IMR-90 (cell line): ENCODE measurements around the gene WNT4. TPM values are rescaled to one million over a fixed set of nuclear protein-coding genes. Genes with fewer than 3 reads are reported as not detected.

Source experiments
- ATAC-seq: fragments of 200-7000 bp; cut with Tn5 transposase; 2 replicates; pipeline ENCODE4 v1.9.1; 2020; ENCODE audit warnings: low read depth, mild to moderate bottlenecking, moderate library complexity
- BruUV-seq: library from RNA; stranded (reverse); fragments of 400-500 nt; replicated peaks from 2 replicates; lab custom pipeline; 2021; lab: Mats Ljungman, UMichigan
- CTCF ChIA-PET: fragments of 300-600 bp; formaldehyde crosslinking; extraction: SDS; loops from one replicate; lab custom pipeline; 2021; ENCODE audit warnings: antibody characterized with exemption; lab: Yijun Ruan, JAX
- POLR2A ChIA-PET: fragments of 300-600 bp; sonication (Branson Sonifier 250); formaldehyde crosslinking; loops from one replicate; lab custom pipeline; 2022; ENCODE audit warnings: antibody characterized with exemption; ENCODE audit not compliant: unreplicated experiment; lab: Charles Lee
- DNase-seq: peaks from one replicate; pipeline ENCODE4 v3.0.0; 2013
- H2AFZ ChIP-seq: replicated peaks from 2 replicates; pipeline ENCODE3; 2013; ENCODE audit warnings: low read length, mild to moderate bottlenecking; ENCODE audit not compliant: poor library complexity
- H2AK5ac ChIP-seq: 2 replicates; pipeline ENCODE4 v1.6.1; 2013; ENCODE audit warnings: low read depth, low read length, inconsistent platforms
- H2AK9ac ChIP-seq: replicated peaks from 2 replicates; pipeline ENCODE3; 2013; ENCODE audit warnings: mild to moderate bottlenecking, low read depth, low read length, moderate library complexity; ENCODE audit not compliant: poor library complexity
- H2BK120ac ChIP-seq: 2 replicates; pipeline ENCODE4 v1.6.1; 2013; ENCODE audit warnings: low read depth, low read length, inconsistent platforms
- H2BK15ac ChIP-seq: 3 replicates; pipeline ENCODE4 v1.6.1; 2013; ENCODE audit warnings: low read depth, low read length, inconsistent platforms
- H2BK20ac ChIP-seq: 2 replicates; pipeline ENCODE4 v1.6.1; 2013; ENCODE audit warnings: low read depth, mild to moderate bottlenecking, inconsistent platforms, low read length, moderate library complexity
- H2BK5ac ChIP-seq: 2 replicates; pipeline ENCODE4 v1.6.1; 2013; ENCODE audit warnings: mild to moderate bottlenecking, low read depth, low read length, inconsistent platforms; ENCODE audit not compliant: poor library complexity, severe bottlenecking
- H3K14ac ChIP-seq: replicated peaks from 2 replicates; pipeline ENCODE4 v1.6.1; 2013; ENCODE audit warnings: low read depth, low read length, inconsistent platforms
- H3K18ac ChIP-seq: 2 replicates; pipeline ENCODE4 v1.6.1; 2013; ENCODE audit warnings: low read depth, low read length, control low read depth
- H3K23ac ChIP-seq: 2 replicates; pipeline ENCODE4 v1.6.1; 2013; ENCODE audit warnings: low read depth, low read length, inconsistent platforms
- H3K27ac ChIP-seq: 2 replicates; pipeline ENCODE4 v1.5.1; 2013; ENCODE audit warnings: mild to moderate bottlenecking, control low read depth, low read length; ENCODE audit not compliant: insufficient read depth
- H3K27me3 ChIP-seq: 2 replicates; pipeline ENCODE4 v1.6.1; 2013; ENCODE audit warnings: low read length; ENCODE audit not compliant: control insufficient read depth, insufficient read depth
- H3K36me3 ChIP-seq: 2 replicates; pipeline ENCODE4 v1.6.1; 2013; ENCODE audit warnings: low read length, mixed read lengths; ENCODE audit not compliant: control insufficient read depth, insufficient read depth
- H3K4ac ChIP-seq: 2 replicates; pipeline ENCODE4 v1.6.1; 2013; ENCODE audit warnings: low read depth, low read length, inconsistent platforms
- H3K4me1 ChIP-seq: 2 replicates; pipeline ENCODE4 v1.6.1; 2013; ENCODE audit warnings: low read length, mixed read lengths; ENCODE audit not compliant: control insufficient read depth, insufficient read depth
- H3K4me2 ChIP-seq: 2 replicates; pipeline ENCODE4 v1.6.1; 2013; ENCODE audit warnings: low read depth, mild to moderate bottlenecking, control low read depth, low read length, moderate library complexity
- H3K4me3 ChIP-seq: 2 replicates; pipeline ENCODE4 v1.5.1; 2013; ENCODE audit warnings: low read depth, mild to moderate bottlenecking, control low read depth, low read length, moderate library complexity; ENCODE audit not compliant: insufficient read depth
- H3K56ac ChIP-seq: 2 replicates; pipeline ENCODE4 v1.6.1; 2013; ENCODE audit warnings: low read length, inconsistent platforms; ENCODE audit not compliant: insufficient read depth; ENCODE audit errors: extremely low read depth
- H3K79me1 ChIP-seq, 2 experiments: 2 replicates each; pipeline ENCODE4 v1.6.1; 2013; ENCODE audit warnings: low read length in 2 of 2, inconsistent platforms in 1 of 2, low read depth in 1 of 2
- H3K9ac ChIP-seq: 2 replicates; pipeline ENCODE4 v1.6.1; 2013; ENCODE audit warnings: low read depth, low read length, control low read depth
- H3K9me1 ChIP-seq: 2 replicates; pipeline ENCODE4 v1.6.1; 2013; ENCODE audit warnings: low read length, inconsistent platforms; ENCODE audit not compliant: insufficient read depth
- H3K9me3 ChIP-seq: 2 replicates; pipeline ENCODE4 v1.6.1; 2013; ENCODE audit warnings: low read length; ENCODE audit not compliant: control insufficient read depth, insufficient read depth
- H4K20me1 ChIP-seq: 2 replicates; pipeline ENCODE4 v1.6.1; 2013; ENCODE audit warnings: low read length, inconsistent platforms; ENCODE audit not compliant: insufficient read depth
- H4K5ac ChIP-seq: 2 replicates; pipeline ENCODE4 v1.6.1; 2013; ENCODE audit warnings: mild to moderate bottlenecking, low read depth, low read length, control low read depth
- H4K8ac ChIP-seq, 2 experiments: 2 replicates each; pipeline ENCODE4 v1.6.1; 2013; ENCODE audit warnings: low read depth in 2 of 2, low read length in 2 of 2, control low read depth in 1 of 2, inconsistent platforms in 1 of 2
- H4K91ac ChIP-seq: 2 replicates; pipeline ENCODE4 v1.6.1; 2013; ENCODE audit warnings: low read depth, low read length, inconsistent platforms; ENCODE audit not compliant: insufficient read depth
- BHLHE40 ChIP-seq: fragments of 150-350 bp; IDR thresholded peaks from 2 replicates; pipeline ENCODE4 v1.6.1; 2016; ENCODE audit warnings: mild to moderate bottlenecking, low read depth, low read length
- MXI1 ChIP-seq: IDR thresholded peaks from 2 replicates; pipeline ENCODE4 v1.6.1; 2012; ENCODE audit warnings: low read depth, mild to moderate bottlenecking, low read length, moderate library complexity, borderline replicate concordance
- RCOR1 ChIP-seq: IDR thresholded peaks from 2 replicates; pipeline ENCODE4 v1.6.1; 2012; ENCODE audit warnings: mild to moderate bottlenecking, low read length, improper control_type of control experiment; ENCODE audit not compliant: insufficient replicate concordance
- RFX5 ChIP-seq: IDR thresholded peaks from 2 replicates; pipeline ENCODE4 v1.8.0; 2012; ENCODE audit warnings: low read depth, mild to moderate bottlenecking, low read length, moderate library complexity
- WGBS, 2 experiments: methylation state at CpG; one replicate each; pipeline versions ENCODE4 v1.1.5 to v1.1.7; 2013; ENCODE audit warnings: missing lambda C conversion rate in 2 of 2; ENCODE audit not compliant: insufficient read length in 1 of 2; ENCODE audit errors: extremely low coverage in 2 of 2; 5-methylcytosine and 5-hydroxymethylcytosine counted together
- dilution Hi-C: fragments of 300-500 bp; cut with HindIII; formaldehyde crosslinking; loops from one replicate; pipeline ENCODE4 v1.14.3; 2018; ENCODE audit warnings: low sequenced_read_pairs; ENCODE audit not compliant: unreplicated experiment
- in situ Hi-C: fragments of 300-500 bp; cut with MboI; formaldehyde crosslinking; loops from 3 replicates; pipeline ENCODE4 v1.14.3; 2019; ENCODE audit warnings: low sequenced_read_pairs, inconsistent platforms, mixed read lengths
- intact Hi-C: fragments of 100-400 bp; cut with micrococcal nuclease; formaldehyde crosslinking; loops from 2 replicates; pipeline ENCODE4 v1.10.0; 2022
- polyA plus RNA-seq, 3 experiments: library from polyadenylated mRNA; depleted of rRNA; stranded (reverse); fragments of >200 nt; gene quantifications; 2 replicates each; pipeline ENCODE4 v1.2.3, GENCODE V29; 2012; ENCODE audit warnings: low replicate concordance in 1 of 3
- total RNA-seq: library from RNA; depleted of rRNA; stranded (reverse); fragments of >200 nt; gene quantifications from 2 replicates; pipeline ENCODE4 v1.2.3, GENCODE V29; 2012
- TF ChIP-seq, protein P1 (sequence below): fragments of 150-350 bp; IDR thresholded peaks from 2 replicates; pipeline ENCODE4 v1.6.1; 2016; ENCODE audit warnings: low read depth, mild to moderate bottlenecking, low read length, moderate library complexity, borderline replicate concordance

Gene WNT4
- total and polyA plus RNA-seq, 2 of the 4 experiments (the other 2 are of a cell fraction), result not detected

DNA sequence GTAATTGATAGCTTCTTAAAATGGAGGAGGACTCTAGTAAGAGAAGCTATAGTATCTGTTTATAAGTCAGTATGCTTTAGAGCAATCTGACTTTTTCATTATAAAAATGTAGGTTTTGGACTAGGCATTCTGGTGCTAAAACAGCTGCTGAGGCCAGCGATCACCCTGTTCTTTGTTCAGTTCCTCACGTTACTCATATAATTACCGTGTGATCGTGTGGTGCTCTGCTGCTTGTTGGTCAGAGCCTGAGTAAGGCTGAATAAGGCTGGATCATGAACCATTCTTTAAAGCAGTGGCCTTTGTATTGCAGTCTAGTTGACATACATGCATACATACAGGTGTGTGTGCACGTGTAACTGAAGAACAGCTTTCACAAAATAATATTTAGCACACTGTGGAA is 65.2 kb downstream of the WNT4 start:
- H3K79me1 ChIP-seq, result peaks cover 0 to 52% of the 10 kb centered on the region in 2 experiments; a peak in 2 of 4 replicates
- H3K4me3 ChIP-seq, result no peak overlapping the region
- no peak overlapping the region for H2AFZ ChIP-seq
- H3K4me2 ChIP-seq, result no peak overlapping the region
- no peak overlapping the region for H2AK5ac ChIP-seq
- no peak overlapping the region for H2AK9ac ChIP-seq
- ATAC-seq (peak; percentile 38), DNase-seq (peak; percentile 44)
- no peak overlapping the region for H3K18ac ChIP-seq
- H2BK20ac ChIP-seq, result no peak overlapping the region
- peaks cover 14% of the 10 kb centered on the region for H3K36me3 ChIP-seq
- intact Hi-C loops (no loop called here), dilution Hi-C loops (no loop called here), in situ Hi-C loops (no loop called here)
- H3K23ac ChIP-seq, result no peak overlapping the region
- H3K9me1 ChIP-seq, result peaks cover 13% of the 10 kb centered on the region
- H4K8ac ChIP-seq, result no peak overlapping the region
- no peak overlapping the region for H3K9ac ChIP-seq
- no peak overlapping the region for H2BK5ac ChIP-seq
- no peak for TF ChIP-seq BHLHE40
- TF ChIP-seq RFX5, result no peak
- TF ChIP-seq MXI1, result no peak
- TF ChIP-seq, protein P1, sequence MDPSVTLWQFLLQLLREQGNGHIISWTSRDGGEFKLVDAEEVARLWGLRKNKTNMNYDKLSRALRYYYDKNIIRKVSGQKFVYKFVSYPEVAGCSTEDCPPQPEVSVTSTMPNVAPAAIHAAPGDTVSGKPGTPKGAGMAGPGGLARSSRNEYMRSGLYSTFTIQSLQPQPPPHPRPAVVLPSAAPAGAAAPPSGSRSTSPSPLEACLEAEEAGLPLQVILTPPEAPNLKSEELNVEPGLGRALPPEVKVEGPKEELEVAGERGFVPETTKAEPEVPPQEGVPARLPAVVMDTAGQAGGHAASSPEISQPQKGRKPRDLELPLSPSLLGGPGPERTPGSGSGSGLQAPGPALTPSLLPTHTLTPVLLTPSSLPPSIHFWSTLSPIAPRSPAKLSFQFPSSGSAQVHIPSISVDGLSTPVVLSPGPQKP, result no peak
- no peak for TF ChIP-seq RCOR1
- no peak overlapping the region; the same call in 1 of the 2 replicates for H3K14ac ChIP-seq
- H3K9me3 ChIP-seq, result no peaks in the 10 kb centered on the region
- POLR2A ChIA-PET, result no interaction called here
- CTCF ChIA-PET, result no interaction called here
- peaks cover 98% of the 10 kb centered on the region for H4K20me1 ChIP-seq
- H3K56ac ChIP-seq, result no peak overlapping the region
- H4K5ac ChIP-seq, result no peak overlapping the region
- no peak overlapping the region for H3K4ac ChIP-seq
- H3K27ac ChIP-seq, result no peak overlapping the region
- 60% methylated on average over 2 of the region's 5 CpGs; no CpG with 5 or more reads in 1 of the 2 experiments for WGBS, 2 experiments
- no peak overlapping the region for H2BK120ac ChIP-seq
- H2BK15ac ChIP-seq, result no peak overlapping the region
- no peaks in the 10 kb centered on the region for H3K27me3 ChIP-seq
- peaks cover 16% of the 10 kb centered on the region for H3K4me1 ChIP-seq
- BruUV-seq, result no TSS peak
- H4K91ac ChIP-seq, result no peak overlapping the region
